Stimulated activated CD8-positive, alpha-beta memory T cell treated with anti-CD3 and anti-CD28 coated beads, Interleukin-7, amount 100 ng/mL, for 4 hours (primary cell): ENCODE measurements around the gene MEGF9.

ENCODE experiments used
- DNase-seq, 2 donors: peaks; one replicate each; pipeline ENCODE4 v3.0.0-alpha.2; 2020; ENCODE audit warnings: low read depth in 2 of 2

Gene MEGF9

GRCh38 chr9:120707170-120707569, 7.1 kb downstream of the MEGF9 start:
- DNase-seq: no peak

GRCh38 chr9:120705174-120705573, 9.1 kb downstream of the MEGF9 start:
- no peak for DNase-seq

GRCh38 chr9:120702075-120702474, 12.2 kb downstream of the MEGF9 start:
- DNase-seq: no peak

GRCh38 chr9:120701248-120701647, 13.0 kb downstream of the MEGF9 start:
- DNase-seq: no peak

- no peak for DNase-seq
Observed at GRCh38 chr9:120698766-120699165, 15.5 kb downstream of the MEGF9 start.

- no peak for DNase-seq
Observed at GRCh38 chr9:120697448-120697847, 16.8 kb downstream of the MEGF9 start.

- DNase-seq: no peak
Observed at GRCh38 chr9:120696551-120697230, 17.6 kb downstream of the MEGF9 start.

- no peak for DNase-seq
Observed at GRCh38 chr9:120694559-120694958, 19.7 kb downstream of the MEGF9 start.

GRCh38 chr9:120693700-120694008, 20.6 kb downstream of the MEGF9 start:
- DNase-seq: no peak

- no peak for DNase-seq
Observed at GRCh38 chr9:120692901-120693699, 21.2 kb downstream of the MEGF9 start.

- DNase-seq: no peak
Observed at GRCh38 chr9:120690372-120690771, 23.9 kb downstream of the MEGF9 start.

- no peak for DNase-seq
Observed at GRCh38 chr9:120689860-120690259, 24.4 kb downstream of the MEGF9 start.

GRCh38 chr9:120688758-120689157, 25.5 kb downstream of the MEGF9 start:
- DNase-seq: no peak

- DNase-seq: no peak
Observed at GRCh38 chr9:120683150-120683549, 31.1 kb downstream of the MEGF9 start.

- no peak for DNase-seq
Observed at GRCh38 chr9:120681121-120681520, 33.1 kb downstream of the MEGF9 start.

GRCh38 chr9:120680579-120680978, 33.7 kb downstream of the MEGF9 start:
- no peak for DNase-seq

- DNase-seq: no peak
Observed at GRCh38 chr9:120680161-120680560, 34.1 kb downstream of the MEGF9 start.

- no peak for DNase-seq
Observed at GRCh38 chr9:120677965-120678364, 36.3 kb downstream of the MEGF9 start.

GRCh38 chr9:120676767-120677402, 37.4 kb downstream of the MEGF9 start:
- no peak for DNase-seq

GRCh38 chr9:120668399-120668798, 45.9 kb downstream of the MEGF9 start:
- DNase-seq: no peak

GRCh38 chr9:120663950-120664349, 50.3 kb downstream of the MEGF9 start:
- DNase-seq: no peak

GRCh38 chr9:120663380-120663779, 50.9 kb downstream of the MEGF9 start:
- DNase-seq: no peak

- DNase-seq: no peak
Observed at GRCh38 chr9:120662513-120662912, 51.8 kb downstream of the MEGF9 start.
